H1 (cell line): ENCODE data around the gene HS6ST2.

Experiments used
- BRCA1 ChIP-seq: IDR thresholded peaks from 2 replicates; pipeline ENCODE4 v1.6.1; 2012; ENCODE audit warnings: low read depth, low read length, improper control_type of control experiment
- CREB1 ChIP-seq: IDR thresholded peaks from 2 replicates; pipeline ENCODE4 v1.6.1; 2012; ENCODE audit warnings: inconsistent platforms
- CTCF ChIP-seq, 3 experiments: IDR thresholded peaks; 1 replicate in 2 of 3; 2 replicates in 1 of 3; pipeline versions ENCODE4 v1.5.1 to v1.6.1; 2011; ENCODE audit warnings: low read length in 3 of 3, mild to moderate bottlenecking in 3 of 3, inconsistent platforms in 2 of 3, low read depth in 1 of 3, moderate library complexity in 1 of 3; ENCODE audit not compliant: insufficient read depth in 1 of 3; ENCODE audit errors: control extremely low read depth in 1 of 3
- EGR1 ChIP-seq: IDR thresholded peaks from 2 replicates; pipeline ENCODE4 v1.6.1; 2011; ENCODE audit warnings: low read depth, low read length, borderline replicate concordance
- FOSL1 ChIP-seq: IDR thresholded peaks from 2 replicates; pipeline ENCODE4 v1.6.1; 2011; ENCODE audit warnings: mild to moderate bottlenecking, low read depth, low read length, moderate library complexity; ENCODE audit not compliant: insufficient read depth
- MAFK ChIP-seq: IDR thresholded peaks from 2 replicates; pipeline ENCODE4 v1.6.1; 2012; ENCODE audit warnings: low read depth, mild to moderate bottlenecking, improper control_type of control experiment, low read length
- MAX ChIP-seq: IDR thresholded peaks from 2 replicates; pipeline ENCODE4 v1.6.1; 2012; ENCODE audit warnings: inconsistent platforms
- POLR2AphosphoS5 ChIP-seq: IDR thresholded peaks from 2 replicates; pipeline ENCODE4 v1.6.1; 2011; ENCODE audit warnings: low read depth, low read length
- POU5F1 ChIP-seq: IDR thresholded peaks from 2 replicates; pipeline ENCODE4 v1.6.1; 2011; ENCODE audit warnings: low read depth, mild to moderate bottlenecking, low read length, moderate library complexity
- RAD21 ChIP-seq, 2 experiments: IDR thresholded peaks in 1 of 2; conservative IDR thresholded peaks in 1 of 2; 2 replicates each; pipeline ENCODE4 v1.6.1; 2011; ENCODE audit warnings: low read depth in 2 of 2, low read length in 2 of 2, improper control_type of control experiment in 1 of 2, inconsistent platforms in 1 of 2, mild to moderate bottlenecking in 1 of 2, moderate library complexity in 1 of 2
- SIN3A ChIP-seq, 2 experiments: IDR thresholded peaks in 1 of 2; conservative IDR thresholded peaks in 1 of 2; 2 replicates each; pipeline ENCODE4 v1.6.1; 2011 to 2012; ENCODE audit warnings: low read length in 2 of 2, improper control_type of control experiment in 1 of 2, low read depth in 1 of 2, mild to moderate bottlenecking in 1 of 2
- SP4 ChIP-seq: IDR thresholded peaks from 2 replicates; pipeline ENCODE4 v1.6.1; 2012; ENCODE audit warnings: low read length, inconsistent platforms
- ZNF274 ChIP-seq: IDR thresholded peaks from 2 replicates; pipeline ENCODE4 v1.7.0; 2012; ENCODE audit warnings: low read length, borderline replicate concordance; ENCODE audit errors: extremely low read depth
- TF ChIP-seq, protein P1 (sequence below): IDR thresholded peaks from 2 replicates; pipeline ENCODE4 v1.6.1; 2012; ENCODE audit warnings: low read length, inconsistent platforms

GRCh38 chrX:132730266-132730665, 228.2 kb downstream of the HS6ST2 start:
- TF ChIP-seq CTCF (IDR thresholded peaks at IDR 0.05; ENCODE audit: control extremely low read depth in 1 of 3, insufficient read depth in 1 of 3, low read depth in 1 of 3, low read length in 3 of 3) (no peak), MAX (no peak), RAD21 (IDR thresholded peaks at IDR 0.05 in 1 of 2, conservative IDR thresholded peaks at IDR 0.05 in 1 of 2; ENCODE audit: low read depth in 2 of 2, low read length in 2 of 2) (no peak), MAFK (no peak), BRCA1 (no peak), EGR1 (no peak), POLR2AphosphoS5 (no peak), SP4 (no peak), CREB1 (no peak), ZNF274 (no peak), SIN3A (conservative IDR thresholded peaks at IDR 0.05 in 1 of 2, IDR thresholded peaks at IDR 0.05 in 1 of 2; ENCODE audit: low read depth in 1 of 2, low read length in 2 of 2) (no peak), POU5F1 (no peak), FOSL1 (no peak)
- TF ChIP-seq, protein P1, sequence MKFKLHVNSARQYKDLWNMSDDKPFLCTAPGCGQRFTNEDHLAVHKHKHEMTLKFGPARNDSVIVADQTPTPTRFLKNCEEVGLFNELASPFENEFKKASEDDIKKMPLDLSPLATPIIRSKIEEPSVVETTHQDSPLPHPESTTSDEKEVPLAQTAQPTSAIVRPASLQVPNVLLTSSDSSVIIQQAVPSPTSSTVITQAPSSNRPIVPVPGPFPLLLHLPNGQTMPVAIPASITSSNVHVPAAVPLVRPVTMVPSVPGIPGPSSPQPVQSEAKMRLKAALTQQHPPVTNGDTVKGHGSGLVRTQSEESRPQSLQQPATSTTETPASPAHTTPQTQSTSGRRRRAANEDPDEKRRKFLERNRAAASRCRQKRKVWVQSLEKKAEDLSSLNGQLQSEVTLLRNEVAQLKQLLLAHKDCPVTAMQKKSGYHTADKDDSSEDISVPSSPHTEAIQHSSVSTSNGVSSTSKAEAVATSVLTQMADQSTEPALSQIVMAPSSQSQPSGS = no peak
